Panc1 (cell line): ENCODE data around the gene RIC8B.

Experiments used
- CTCF ChIP-seq: fragments of 450-650 bp; IDR thresholded peaks from 2 replicates; pipeline ENCODE4 v1.5.1; 2017; ENCODE audit warnings: mild to moderate bottlenecking
- POLR2AphosphoS5 ChIP-seq: IDR thresholded peaks from 2 replicates; pipeline ENCODE4 v1.6.1; 2012; ENCODE audit warnings: mild to moderate bottlenecking, low read depth, low read length, moderate library complexity
- REST ChIP-seq, 2 experiments: IDR thresholded peaks; 2 replicates each; pipeline ENCODE4 v1.6.1; 2011 to 2012; ENCODE audit warnings: low read depth in 2 of 2, control low read depth in 1 of 2, low read length in 1 of 2, mild to moderate bottlenecking in 1 of 2, moderate library complexity in 1 of 2; ENCODE audit not compliant: insufficient read depth in 1 of 2
- SIN3A ChIP-seq: IDR thresholded peaks from 2 replicates; pipeline ENCODE4 v1.6.1; 2012; ENCODE audit warnings: low read depth, mild to moderate bottlenecking, low read length, moderate library complexity, borderline replicate concordance; ENCODE audit not compliant: insufficient read depth
- TCF7L2 ChIP-seq: IDR thresholded peaks from 2 replicates; pipeline ENCODE4 v1.6.1; 2011; ENCODE audit warnings: mild to moderate bottlenecking, low read depth, low read length, inconsistent platforms

GRCh38 chr12:106840243-106840642 is 65.8 kb downstream of the RIC8B start:
- TF ChIP-seq CTCF (no peak), REST (IDR thresholded peaks at IDR 0.05; ENCODE audit: insufficient read depth in 1 of 2, low read depth in 2 of 2, low read length in 1 of 2) (no peak), SIN3A (no peak), POLR2AphosphoS5 (no peak), TCF7L2 (no peak)
